GM15510 (cell line): ENCODE results near the gene REXO1.

Experiments used
- POLR2A ChIP-seq: IDR thresholded peaks from 3 replicates; pipeline ENCODE4 v1.6.1; 2011; ENCODE audit warnings: borderline replicate concordance; ENCODE audit not compliant: insufficient read length; ENCODE audit errors: extremely low read depth

The REXO1 gene

DNA sequence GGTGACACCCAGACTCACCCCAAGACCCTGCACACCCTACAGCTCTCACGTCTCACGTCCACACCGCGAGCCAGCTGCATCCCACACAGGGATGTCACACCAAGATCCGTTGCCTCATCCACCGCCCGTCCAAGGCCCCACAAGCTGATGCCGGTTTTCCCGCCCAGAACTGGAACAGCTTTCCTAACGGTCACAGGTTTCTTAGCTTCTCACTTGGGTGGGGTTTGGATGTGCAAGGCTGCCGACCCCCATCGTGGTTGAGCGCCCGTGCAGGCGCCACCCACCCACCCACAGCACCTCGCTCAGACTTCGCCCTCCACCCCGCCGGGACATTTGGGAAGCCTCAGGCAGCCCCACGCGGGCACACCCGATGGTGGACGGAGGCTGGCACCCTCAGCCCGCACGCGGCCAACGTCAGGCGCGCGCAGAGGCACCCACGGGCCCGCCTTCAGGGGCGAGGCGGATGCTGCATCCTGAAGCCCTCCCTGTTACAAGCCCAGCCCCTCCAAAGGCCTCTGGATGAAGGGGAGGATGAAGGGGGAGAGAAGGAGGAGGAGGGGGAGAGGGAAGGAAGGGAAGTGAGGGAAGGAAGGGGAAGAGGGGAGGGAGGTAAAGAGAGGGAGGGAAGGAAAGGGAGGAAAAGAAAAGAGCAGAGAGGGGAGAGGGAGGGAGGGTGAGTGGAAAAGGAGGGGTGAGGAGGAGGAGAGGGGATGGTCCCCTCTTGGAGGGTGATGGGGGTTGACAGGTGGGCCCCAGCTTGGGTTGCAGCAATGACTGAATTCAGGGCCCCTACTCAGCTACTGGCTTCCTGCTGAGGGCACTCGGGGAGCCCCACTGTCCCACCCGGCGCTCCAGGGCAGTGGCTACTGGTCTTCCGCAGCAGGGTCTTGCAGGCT is 82.1 kb downstream of the REXO1 start:
- TF ChIP-seq POLR2A, result no peak
